GM18909 (cell line): ENCODE results near the gene WIPF3.
"Not testable (repeated sequence)": the region's sequence is repeated elsewhere in the genome, so short reads cannot be mapped to it uniquely, and the experiment has no call there.

ENCODE experiments used
- ATAC-seq: cut with Tn5 transposase; IDR thresholded peaks from one replicate; pipeline ENCODE4 v1.9.1; 2021; ENCODE audit warnings: mild to moderate bottlenecking; ENCODE audit not compliant: unreplicated experiment, poor library complexity

The WIPF3 gene

GRCh38 chr7:29875741-29876140 is 69.4 kb downstream of the WIPF3 start:
- no peak for ATAC-seq

- ATAC-seq = no peak
Measured at GRCh38 chr7:29877196-29877595, 70.9 kb downstream of the WIPF3 start.

- no peak for ATAC-seq
Measured at GRCh38 chr7:29878081-29878688, 71.9 kb downstream of the WIPF3 start.

- ATAC-seq = no peak
Measured at GRCh38 chr7:29879609-29880008, 73.3 kb downstream of the WIPF3 start.

- no peak for ATAC-seq
Measured at GRCh38 chr7:29881724-29882123, 75.4 kb downstream of the WIPF3 start.

GRCh38 chr7:29882481-29882880 is 76.2 kb downstream of the WIPF3 start:
- ATAC-seq = no peak

GRCh38 chr7:29883462-29884398 is 77.4 kb downstream of the WIPF3 start:
- ATAC-seq = no peak

- no peak for ATAC-seq
Measured at GRCh38 chr7:29884399-29885272, 78.3 kb downstream of the WIPF3 start.

- ATAC-seq = no peak
Measured at GRCh38 chr7:29885626-29886025, 79.3 kb downstream of the WIPF3 start.

GRCh38 chr7:29886827-29887226 is 80.5 kb downstream of the WIPF3 start:
- ATAC-seq = no peak

GRCh38 chr7:29888006-29888405 is 81.7 kb downstream of the WIPF3 start:
- ATAC-seq = no peak

- no peak for ATAC-seq
Measured at GRCh38 chr7:29889288-29889687, 83.0 kb downstream of the WIPF3 start.

GRCh38 chr7:29890251-29890650 is 83.9 kb downstream of the WIPF3 start:
- no peak for ATAC-seq

- not testable (repeated sequence) for ATAC-seq
Measured at GRCh38 chr7:29890786-29891185, 84.5 kb downstream of the WIPF3 start.

- ATAC-seq = no peak
Measured at GRCh38 chr7:29891766-29892165, 85.5 kb downstream of the WIPF3 start.

- no peak for ATAC-seq
Measured at GRCh38 chr7:29892231-29892630, 85.9 kb downstream of the WIPF3 start.

- ATAC-seq = no peak
Measured at GRCh38 chr7:29893351-29893965, 87.2 kb downstream of the WIPF3 start.

- ATAC-seq = no peak
Measured at GRCh38 chr7:29894256-29894655, 87.9 kb downstream of the WIPF3 start.

GRCh38 chr7:29895559-29895958 is 89.3 kb downstream of the WIPF3 start:
- ATAC-seq = no peak

GRCh38 chr7:29896685-29897411 is 90.5 kb downstream of the WIPF3 start:
- no peak for ATAC-seq
